RWPE1 (cell line): ENCODE results near the gene EFTUD2.

Experiments
- CTCF ChIA-PET: fragments of 350-600 bp; sonication (Branson Sonifier 250); formaldehyde crosslinking; extraction: SDS; loops from one replicate; lab custom pipeline; 2021; lab: Yijun Ruan, JAX
- POLR2A ChIA-PET: fragments of 400-600 bp; formaldehyde crosslinking; extraction: SDS; loops from one replicate; lab custom pipeline; 2020; ENCODE audit warnings: antibody characterized with exemption; ENCODE audit not compliant: low non-redundant PET; lab: Yijun Ruan, JAX
- DNase-seq: peaks from one replicate; pipeline ENCODE4 v3.0.0; 2012; ENCODE audit warnings: low spot score
- H3K27ac ChIP-seq: fragments of 450-650 bp; 2 replicates; pipeline ENCODE4 v1.5.1; 2017
- CTCF ChIP-seq: fragments of 450-650 bp; conservative IDR thresholded peaks from 2 replicates; pipeline ENCODE4 v1.5.1; 2017; ENCODE audit warnings: low read depth, mild to moderate bottlenecking

The EFTUD2 gene

GRCh38 chr17:44801880-44802279 lies 97.4 kb downstream of the EFTUD2 start:
- H3K27ac ChIP-seq, result no peak overlapping the region
- DNase-seq, result no peak
- TF ChIP-seq CTCF, result no peak
- ChIA-PET CTCF (interaction anchor here (0.6 to 2.8 kb wide), 3 partner anchors 23 to 63 kb away, joined by 4 to 11 read pairs (median 5); no protein-coding TSS in a partner anchor), POLR2A (no interaction called here)
